CD4-positive, CD25-positive, alpha-beta regulatory T cell (primary cell): ENCODE measurements around the gene PARD3. TPM values are rescaled to one million over a fixed set of nuclear protein-coding genes. Genes with fewer than 3 reads are reported as not detected.
"Not testable (repeated sequence)": the region's sequence is repeated elsewhere in the genome, so short reads cannot be mapped to it uniquely, and the experiment has no call there.

ENCODE experiments used
- ATAC-seq, 2 donors: fragments of 150-1000 bp; cut with Tn5 transposase; one replicate each; pipeline ENCODE4 v1.10.0; 2021; ENCODE audit warnings: low read depth in 2 of 2, moderate number of reproducible peaks in 2 of 2, moderate library complexity in 1 of 2
- DNase-seq, 3 donors: peaks; one replicate each; pipeline versions ENCODE4 v3.0.0 to v3.0.0-alpha.2; 2012 to 2022; ENCODE audit warnings: mixed read lengths in 1 of 3
- H3K27ac ChIP-seq: one replicate; pipeline ENCODE4 v1.7.0; 2013; ENCODE audit warnings: mild to moderate bottlenecking, low read length; ENCODE audit not compliant: insufficient read depth, poor library complexity, severe bottlenecking
- H3K27me3 ChIP-seq: one replicate; pipeline ENCODE4 v1.7.0; 2013; ENCODE audit warnings: low read length; ENCODE audit not compliant: control insufficient read depth, insufficient read depth
- H3K36me3 ChIP-seq: one replicate; pipeline ENCODE4 v1.7.0; 2013; ENCODE audit warnings: mild to moderate bottlenecking, low read length, moderate library complexity; ENCODE audit not compliant: control insufficient read depth, insufficient read depth
- H3K4me1 ChIP-seq: 2 replicates; pipeline ENCODE4 v1.7.0; 2013; ENCODE audit warnings: mild to moderate bottlenecking, low read length; ENCODE audit not compliant: insufficient read depth, control insufficient read depth, poor library complexity, severe bottlenecking
- H3K4me3 ChIP-seq: one replicate; pipeline ENCODE4 v1.7.0; 2013; ENCODE audit warnings: low read depth, mild to moderate bottlenecking, low read length, moderate library complexity
- H3K9me3 ChIP-seq, 2 experiments: 1 replicate in 1 of 2; 2 replicates in 1 of 2; pipeline ENCODE4 v1.7.0; 2013; ENCODE audit warnings: low read length in 2 of 2, mild to moderate bottlenecking in 1 of 2, moderate library complexity in 1 of 2; ENCODE audit not compliant: control insufficient read depth in 2 of 2
- H3K27ac Mint-ChIP-seq, 3 donors: one replicate each; pipeline ENCODE4 v1.8.0; 2020 to 2022; ENCODE audit warnings: mild to moderate bottlenecking in 3 of 3, mixed read lengths in 3 of 3, moderate library complexity in 2 of 3
- H3K27me3 Mint-ChIP-seq: one replicate; pipeline ENCODE4 v1.8.0; 2022; ENCODE audit warnings: mild to moderate bottlenecking, mixed read lengths
- H3K36me3 Mint-ChIP-seq: one replicate; pipeline ENCODE4 v1.8.0; 2020; ENCODE audit warnings: mixed read lengths
- H3K4me1 Mint-ChIP-seq, 4 donors: one replicate each; pipeline ENCODE4 v1.8.0; 2020 to 2022; ENCODE audit warnings: mixed read lengths in 4 of 4, mild to moderate bottlenecking in 1 of 4
- H3K4me3 Mint-ChIP-seq, 4 donors: one replicate each; pipeline ENCODE4 v1.8.0; 2020 to 2022; ENCODE audit warnings: mild to moderate bottlenecking in 4 of 4, mixed read lengths in 4 of 4, moderate library complexity in 3 of 4
- H3K9me3 Mint-ChIP-seq, 7 donors: one replicate each; pipeline ENCODE4 v1.8.0; 2020 to 2022; ENCODE audit warnings: mixed read lengths in 7 of 7, mild to moderate bottlenecking in 3 of 7, moderate library complexity in 2 of 7
- polyA plus RNA-seq, 4 donors: library from polyadenylated mRNA; unstranded; fragments of 300-500 nt; fragmentation: Illumina TruSeq; gene quantifications; one replicate each; pipeline ENCODE4 v1.2.3, GENCODE V29; 2021
- total RNA-seq: library from RNA; stranded (reverse); gene quantifications from one replicate; pipeline ENCODE4 v1.2.3, GENCODE V29; 2022

Gene PARD3
- total and polyA plus RNA-seq, 5 donors from 2014 or later, result 0.08 to 0.79 TPM; not detected in 3

GRCh38 chr10:34067741-34068140 is 747.4 kb downstream of the PARD3 start:
- not testable (repeated sequence) for H3K36me3 ChIP-seq, H3K36me3 Mint-ChIP-seq, ATAC-seq, H3K4me1 Mint-ChIP-seq, H3K4me3 Mint-ChIP-seq, H3K4me1 ChIP-seq, DNase-seq, H3K27me3 ChIP-seq, H3K27ac Mint-ChIP-seq, H3K4me3 ChIP-seq, H3K27ac ChIP-seq, H3K9me3 ChIP-seq, H3K27me3 Mint-ChIP-seq
- H3K9me3 Mint-ChIP-seq, result peaks cover 1 to 11% (median 8%) of the 10 kb centered on the region in 7 donors

- Mint-ChIP-seq H3K4me3 (no peak overlapping the region), H3K4me1 (no peaks in the 10 kb centered on the region), H3K27ac (no peak overlapping the region), H3K9me3 (peaks cover 0 to 8% (median 6%) of the 10 kb centered on the region in 7 donors), H3K27me3 (no peaks in the 10 kb centered on the region), H3K36me3 (no peaks in the 10 kb centered on the region)
- Histone ChIP-seq H3K4me3 (no peak overlapping the region), H3K9me3 (peaks cover 0 to 2% of the 10 kb centered on the region in 2 experiments), H3K27me3 (no peaks in the 10 kb centered on the region), H3K4me1 (no peaks in the 10 kb centered on the region), H3K36me3 (no peaks in the 10 kb centered on the region), H3K27ac (no peak overlapping the region)
- DNase-seq (no peak), ATAC-seq (no peak)
Measured at GRCh38 chr10:34063592-34063991, 751.5 kb downstream of the PARD3 start.

- no peak overlapping the region for H3K4me3 ChIP-seq
- ATAC-seq, result no peak
- Mint-ChIP-seq H3K27ac (no peak overlapping the region), H3K9me3 (peaks cover 0 to 8% (median 6%) of the 10 kb centered on the region in 7 donors), H3K4me3 (no peak overlapping the region), H3K36me3 (no peaks in the 10 kb centered on the region), H3K4me1 (no peaks in the 10 kb centered on the region), H3K27me3 (no peaks in the 10 kb centered on the region)
- no peaks in the 10 kb centered on the region for H3K27me3 ChIP-seq
- H3K4me1 ChIP-seq, result no peaks in the 10 kb centered on the region
- H3K27ac ChIP-seq, result no peak overlapping the region
- no peak for DNase-seq
- peaks cover 0 to 2% of the 10 kb centered on the region in 2 experiments for H3K9me3 ChIP-seq
- H3K36me3 ChIP-seq, result no peaks in the 10 kb centered on the region
Measured at GRCh38 chr10:34061841-34062240, 753.3 kb downstream of the PARD3 start.
